C4-2B (cell line): Measurements from ENCODE around the gene ZMYM5.
"Not testable (repeated sequence)": the region's sequence is repeated elsewhere in the genome, so short reads cannot be mapped to it uniquely, and the experiment has no call there.

Experiments
- H3K27ac ChIP-seq: fragments of 450-650 bp; 2 replicates; pipeline ENCODE4 v1.5.1; 2017
- ZFX ChIP-seq: fragments of 450-650 bp; IDR thresholded peaks from 2 replicates; pipeline ENCODE4 v1.6.1; 2017
- TF ChIP-seq, protein P1 (sequence below): fragments of 450-650 bp; conservative IDR thresholded peaks from 2 replicates; pipeline ENCODE4 v1.5.1; 2017; ENCODE audit warnings: mild to moderate bottlenecking

Gene ZMYM5

DNA sequence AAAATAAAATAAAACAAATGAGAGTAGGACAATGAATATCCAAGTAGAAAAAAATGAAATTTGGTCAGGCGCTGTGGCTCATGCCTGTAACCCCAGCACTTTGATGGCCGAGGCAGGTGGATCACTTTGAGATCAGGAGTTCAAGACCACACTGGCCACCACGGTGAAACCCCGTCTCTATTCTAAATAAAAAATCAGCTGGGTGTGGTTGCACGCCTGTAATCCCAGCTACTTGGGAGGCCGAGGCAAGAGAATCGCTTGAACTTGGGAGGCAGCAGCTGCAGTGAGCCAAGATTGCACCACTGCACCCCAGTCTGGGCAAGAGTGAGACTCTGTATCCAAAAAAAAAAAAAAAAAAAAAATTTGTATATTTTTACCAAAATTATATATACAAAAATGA lies 18.2 kb upstream of the ZMYM5 start:
- no peak overlapping the region for H3K27ac ChIP-seq
- TF ChIP-seq, protein P1, sequence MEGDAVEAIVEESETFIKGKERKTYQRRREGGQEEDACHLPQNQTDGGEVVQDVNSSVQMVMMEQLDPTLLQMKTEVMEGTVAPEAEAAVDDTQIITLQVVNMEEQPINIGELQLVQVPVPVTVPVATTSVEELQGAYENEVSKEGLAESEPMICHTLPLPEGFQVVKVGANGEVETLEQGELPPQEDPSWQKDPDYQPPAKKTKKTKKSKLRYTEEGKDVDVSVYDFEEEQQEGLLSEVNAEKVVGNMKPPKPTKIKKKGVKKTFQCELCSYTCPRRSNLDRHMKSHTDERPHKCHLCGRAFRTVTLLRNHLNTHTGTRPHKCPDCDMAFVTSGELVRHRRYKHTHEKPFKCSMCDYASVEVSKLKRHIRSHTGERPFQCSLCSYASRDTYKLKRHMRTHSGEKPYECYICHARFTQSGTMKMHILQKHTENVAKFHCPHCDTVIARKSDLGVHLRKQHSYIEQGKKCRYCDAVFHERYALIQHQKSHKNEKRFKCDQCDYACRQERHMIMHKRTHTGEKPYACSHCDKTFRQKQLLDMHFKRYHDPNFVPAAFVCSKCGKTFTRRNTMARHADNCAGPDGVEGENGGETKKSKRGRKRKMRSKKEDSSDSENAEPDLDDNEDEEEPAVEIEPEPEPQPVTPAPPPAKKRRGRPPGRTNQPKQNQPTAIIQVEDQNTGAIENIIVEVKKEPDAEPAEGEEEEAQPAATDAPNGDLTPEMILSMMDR: no peak
- TF ChIP-seq ZFX: no peak

DNA sequence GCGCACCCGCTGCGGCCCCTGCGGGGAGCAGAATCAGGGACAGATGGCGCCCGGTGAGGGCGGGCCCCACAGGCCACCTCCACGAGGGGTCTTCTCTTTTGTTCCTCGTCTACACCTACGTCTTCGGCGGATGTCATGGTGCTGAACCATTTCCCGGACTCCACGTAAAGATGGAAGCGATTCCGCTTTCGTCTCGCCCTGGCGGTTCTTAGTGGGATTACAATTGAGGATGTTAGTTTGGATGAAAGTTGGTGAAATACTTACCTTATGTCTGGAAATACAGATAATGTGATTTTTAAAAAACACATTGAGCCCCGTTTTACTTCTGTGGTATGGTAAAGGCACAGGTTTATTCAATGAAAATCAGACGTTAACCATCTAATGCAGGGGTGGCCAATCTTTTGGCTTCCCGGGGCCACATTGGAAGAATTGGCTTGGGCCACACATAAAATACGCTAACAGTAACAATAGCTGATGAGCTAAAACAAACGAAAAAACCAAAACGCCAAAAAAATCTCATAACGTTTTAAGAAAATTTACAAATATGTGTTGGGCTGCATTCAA lies 1.4 kb upstream of the ZMYM5 start:
- TF ChIP-seq ZFX: no peak
- TF ChIP-seq, protein P1: no peak
- no peak overlapping the region for H3K27ac ChIP-seq

DNA sequence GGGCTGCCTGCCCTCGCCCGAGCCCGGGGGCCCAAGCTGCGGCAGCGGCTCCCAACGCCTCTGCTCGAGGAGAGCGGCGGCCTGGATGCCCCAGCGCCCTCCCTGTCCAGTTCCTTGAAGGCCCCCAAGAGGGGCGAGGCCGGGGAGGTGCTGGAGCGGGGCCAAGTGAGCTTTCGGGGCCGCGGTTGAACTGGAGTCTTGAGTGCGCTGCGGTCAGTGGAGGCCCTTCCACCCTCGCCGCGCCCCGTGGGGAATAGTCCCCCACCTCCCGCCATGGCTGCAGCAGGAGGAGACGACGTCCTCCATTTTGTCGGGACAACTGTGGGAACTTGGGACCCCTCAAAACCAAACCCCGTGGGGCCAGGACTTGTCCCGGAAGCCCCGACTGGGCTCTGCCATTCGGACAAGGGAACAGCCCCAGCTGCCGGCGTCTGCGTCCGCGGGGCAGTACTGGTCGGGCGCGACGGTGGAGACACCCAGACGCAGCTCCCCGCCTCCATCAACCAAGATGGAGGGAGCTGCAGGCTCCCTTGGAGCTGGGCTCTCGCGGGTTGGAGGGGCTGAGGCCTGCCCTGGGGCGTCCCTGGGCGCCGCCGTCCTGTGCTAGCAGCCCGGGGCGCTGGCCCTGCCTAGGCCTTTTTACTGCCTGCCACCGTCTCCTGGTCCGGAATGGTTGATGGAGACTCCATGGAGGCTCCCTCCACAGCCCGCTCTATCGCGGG lies 736 bp upstream of the ZMYM5 start:
- H3K27ac ChIP-seq: peak overlapping the region; percentile 87
- TF ChIP-seq ZFX: peak; percentile 71; the same call in 1 of the 2 replicates
- TF ChIP-seq, protein P1: no peak

DNA sequence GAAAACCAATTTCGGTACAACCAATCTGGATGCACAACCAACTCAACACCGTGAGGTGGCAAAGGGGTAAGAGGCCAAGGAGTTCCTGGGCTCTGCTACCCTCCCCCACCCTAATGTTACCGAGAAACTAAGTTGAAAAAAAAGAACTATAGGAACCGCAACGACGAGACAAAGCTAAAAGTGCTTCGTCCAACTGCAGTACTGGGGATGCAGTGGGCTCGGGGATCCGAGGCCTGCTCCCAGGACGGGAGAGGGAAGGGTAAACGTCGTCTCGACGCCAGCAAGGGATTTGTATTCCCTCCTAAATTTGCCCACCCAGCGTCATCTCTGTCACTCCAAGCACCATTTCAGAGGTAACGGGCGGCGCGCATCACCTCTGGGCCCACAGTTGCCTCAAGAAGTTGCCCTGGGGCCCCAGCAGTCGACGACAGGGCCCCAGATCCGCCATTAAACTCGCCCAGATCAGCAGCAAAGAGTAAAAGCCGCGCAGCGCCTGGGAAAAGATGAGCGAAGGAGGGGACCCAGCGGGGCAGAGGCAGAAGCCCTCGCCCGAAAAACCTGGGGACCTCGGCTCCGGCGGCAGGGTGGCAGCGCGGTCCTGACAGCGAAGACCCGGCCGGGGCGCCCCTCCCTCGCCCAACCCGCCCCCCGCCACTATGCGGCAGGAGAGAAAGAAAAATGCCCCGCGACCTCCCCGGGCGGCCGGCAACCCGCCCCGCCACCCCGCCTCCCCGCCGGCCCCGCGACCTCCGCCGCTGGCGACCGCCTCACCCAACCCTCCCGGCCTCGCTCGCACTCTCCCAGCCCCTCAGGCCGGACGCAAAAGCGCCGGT lies 752 bp downstream of the ZMYM5 start:
- peak; percentile 85 for TF ChIP-seq ZFX
- TF ChIP-seq, protein P1: no peak

DNA sequence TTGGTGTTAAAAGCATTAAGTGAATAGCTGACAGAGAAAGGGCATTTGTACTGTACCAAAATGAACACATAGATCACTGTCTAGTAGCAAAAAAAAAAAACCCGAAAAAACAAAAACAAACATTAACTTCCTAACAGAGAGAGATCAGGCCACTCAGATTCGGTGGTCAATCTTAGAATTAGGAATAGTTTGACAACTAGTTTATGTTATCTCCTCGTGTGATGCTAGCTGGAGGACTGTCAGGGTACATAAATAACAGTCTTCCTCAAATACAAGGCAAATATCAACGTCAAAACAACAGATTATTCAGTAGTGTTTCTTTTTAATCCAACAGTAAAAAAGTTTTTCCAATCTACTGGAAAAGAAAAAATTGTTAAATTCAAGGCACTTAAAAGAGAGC lies 1.7 kb downstream of the ZMYM5 start:
- TF ChIP-seq, protein P1: no peak
- TF ChIP-seq ZFX: no peak
- peak overlapping the region; percentile 87; the same call in 1 of the 2 replicates for H3K27ac ChIP-seq

More for the DNA sequence above, 752 bp downstream of the ZMYM5 start:
- H3K27ac ChIP-seq: peak overlapping the region; percentile 87

DNA sequence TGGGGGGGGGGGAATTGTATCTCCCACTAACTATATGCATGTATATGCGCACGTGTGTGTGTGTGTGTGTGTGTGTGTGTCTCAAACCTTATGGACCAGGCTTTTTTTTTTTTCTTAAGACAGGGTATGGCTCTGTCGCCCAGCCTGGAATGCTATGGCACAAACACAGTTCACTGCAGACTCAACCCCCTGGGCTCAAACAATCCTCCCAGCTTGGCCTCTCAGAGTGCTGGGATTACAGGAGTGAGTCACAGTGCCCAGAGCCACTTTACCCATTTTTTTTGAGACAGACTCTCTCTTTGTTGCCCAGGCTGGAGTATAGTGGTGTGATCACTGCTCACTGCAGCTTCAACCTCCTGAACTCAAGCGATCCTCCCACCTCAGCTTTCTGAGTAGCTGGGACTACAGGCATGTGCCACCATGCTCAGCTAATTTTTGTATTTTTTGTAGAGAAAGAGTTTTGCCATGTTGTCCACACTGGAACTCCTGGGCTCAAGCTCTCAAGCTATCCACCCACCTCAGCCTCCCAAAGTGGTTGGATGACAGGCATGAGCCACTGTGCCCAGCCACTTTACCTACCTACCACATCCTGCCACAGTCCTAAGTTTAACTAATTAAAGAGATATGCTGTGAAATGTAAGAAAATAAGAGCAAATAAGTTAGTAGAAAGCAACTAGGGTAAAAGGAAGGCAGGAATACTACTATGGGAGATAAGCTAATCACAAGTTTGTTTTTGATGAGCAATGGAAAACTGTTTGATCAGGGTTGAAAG lies 2.4 kb downstream of the ZMYM5 start:
- no peak overlapping the region for H3K27ac ChIP-seq
- TF ChIP-seq ZFX: no peak
- TF ChIP-seq, protein P1: no peak

DNA sequence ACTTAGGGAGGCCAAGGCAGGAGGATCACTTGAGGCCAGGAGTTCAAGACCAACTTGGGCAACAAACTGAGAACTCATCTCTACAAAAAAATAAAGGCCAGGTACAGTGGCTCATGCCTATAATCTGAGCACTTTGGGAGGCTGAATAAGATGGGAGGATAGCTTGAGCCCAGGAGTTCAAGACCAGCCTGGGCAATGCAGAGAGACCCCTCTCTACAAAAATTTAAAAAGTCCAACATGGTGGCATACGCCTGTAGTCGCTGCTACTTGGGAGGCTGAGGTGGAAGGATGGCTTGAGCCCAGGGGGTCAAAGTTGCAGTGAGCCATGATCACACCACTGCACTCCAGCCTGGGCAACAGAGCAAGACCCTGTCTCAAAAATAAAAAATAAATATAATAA lies 5.8 kb downstream of the ZMYM5 start:
- not testable (repeated sequence) for H3K27ac ChIP-seq
